Caco-2 (cell line): ENCODE measurements around the gene CCT7. TPM values are rescaled to one million over a fixed set of nuclear protein-coding genes. Genes with fewer than 3 reads are reported as not detected.

Experiments
- BruUV-seq: library from RNA; stranded (reverse); fragments of 400-500 nt; replicated peaks from 2 replicates; lab custom pipeline; 2021; lab: Mats Ljungman, UMichigan
- CTCF ChIA-PET: fragments of 300-600 bp; sonication (Branson Sonifier 250); formaldehyde crosslinking; loops from one replicate; lab custom pipeline; 2022; ENCODE audit warnings: antibody characterized with exemption; lab: Charles Lee
- POLR2A ChIA-PET: fragments of 300-600 bp; sonication (Branson Sonifier 250); formaldehyde crosslinking; loops from one replicate; lab custom pipeline; 2022; ENCODE audit warnings: antibody characterized with exemption; lab: Charles Lee
- DNase-seq, 2 experiments: peaks; one replicate each; pipeline versions ENCODE4 v3.0.0 to v3.0.0-alpha.2; 2020 to 2022
- H3K27me3 ChIP-seq: replicated peaks from 2 replicates; pipeline ENCODE4 v1.6.0; 2011; ENCODE audit warnings: low read length; ENCODE audit not compliant: control insufficient read depth, insufficient read depth
- H3K36me3 ChIP-seq: 2 replicates; pipeline ENCODE4 v1.5.1; 2011; ENCODE audit warnings: low read length; ENCODE audit not compliant: control insufficient read depth, insufficient read depth
- H3K4me1 ChIP-seq: fragments of 250-450 bp; sonication (Bioruptor Pico); 2 replicates; pipeline ENCODE4 v1.5.1; 2020; ENCODE audit warnings: mild to moderate bottlenecking
- H3K4me3 ChIP-seq: 2 replicates; pipeline ENCODE4 v1.5.1; 2011; ENCODE audit warnings: low read depth, mild to moderate bottlenecking, control low read depth, low read length
- H3K9me3 ChIP-seq: fragments of 250-450 bp; sonication (Bioruptor Pico); 2 replicates; pipeline ENCODE4 v1.5.1; 2020; ENCODE audit warnings: mild to moderate bottlenecking, moderate library complexity
- H3K27ac Mint-ChIP-seq: one replicate; pipeline ENCODE4 v1.8.0; 2022; ENCODE audit warnings: mixed read lengths; ENCODE audit not compliant: unreplicated experiment
- H3K27me3 Mint-ChIP-seq: one replicate; pipeline ENCODE4 v1.8.0; 2022; ENCODE audit warnings: mixed read lengths; ENCODE audit not compliant: insufficient read depth, unreplicated experiment
- H3K36me3 Mint-ChIP-seq: one replicate; pipeline ENCODE4 v1.8.0; 2022; ENCODE audit warnings: mild to moderate bottlenecking, mixed read lengths; ENCODE audit not compliant: insufficient read depth, unreplicated experiment
- H3K4me1 Mint-ChIP-seq: one replicate; pipeline ENCODE4 v1.8.0; 2022; ENCODE audit warnings: low read depth, mixed read lengths; ENCODE audit not compliant: unreplicated experiment
- H3K4me3 Mint-ChIP-seq: one replicate; pipeline ENCODE4 v1.8.0; 2022; ENCODE audit warnings: mild to moderate bottlenecking, moderate library complexity, mixed read lengths; ENCODE audit not compliant: unreplicated experiment
- H3K9me3 Mint-ChIP-seq: one replicate; pipeline ENCODE4 v1.8.0; 2022; ENCODE audit warnings: mixed read lengths; ENCODE audit not compliant: unreplicated experiment
- CTCF ChIP-seq, 2 experiments: fragments of 200-600 bp in 1 of 2; IDR thresholded peaks; 1 replicate in 1 of 2; 2 replicates in 1 of 2; pipeline versions ENCODE4 v1.5.1 to v1.8.0; 2011 to 2022; ENCODE audit warnings: antibody characterized with exemption in 1 of 2, control low read depth in 1 of 2, inconsistent platforms in 1 of 2, low read depth in 1 of 2, low read length in 1 of 2, mild to moderate bottlenecking in 1 of 2, moderate library complexity in 1 of 2; ENCODE audit not compliant: insufficient read depth in 1 of 2, severe bottlenecking in 1 of 2, unreplicated experiment in 1 of 2
- intact Hi-C: fragments of 100-400 bp; cut with micrococcal nuclease; formaldehyde crosslinking; loops from one replicate; pipeline ENCODE4 v1.10.0; 2022; ENCODE audit not compliant: unreplicated experiment
- total RNA-seq: library from RNA; stranded (reverse); gene quantifications from 2 replicates; pipeline ENCODE4 v1.2.3, GENCODE V29; 2022

The CCT7 gene
- total RNA-seq, 1 experiment from 2014 or later, result 450 TPM

- Histone ChIP-seq H3K4me3 (no peak overlapping the region), H3K4me1 (no peaks in the 10 kb centered on the region), H3K27me3 (no peaks in the 10 kb centered on the region), H3K36me3 (peaks cover 8% of the 10 kb centered on the region), H3K9me3 (no peaks in the 10 kb centered on the region)
- BruUV-seq, result no TSS peak
- H3K27ac Mint-ChIP-seq, result no peak overlapping the region
- POLR2A ChIA-PET, result no interaction called here
- no peaks in the 10 kb centered on the region for H3K9me3 Mint-ChIP-seq
- intact Hi-C loops, result no loop called here
- H3K4me3 Mint-ChIP-seq, result no peak overlapping the region
- no peak for DNase-seq
- no peak for TF ChIP-seq CTCF (IDR thresholded peaks at IDR 0.05; ENCODE audit: insufficient read depth in 1 of 2, low read depth in 1 of 2, low read length in 1 of 2, severe bottlenecking in 1 of 2, unreplicated experiment in 1 of 2)
- H3K36me3 Mint-ChIP-seq, result peaks cover 82% of the 10 kb centered on the region
- H3K27me3 Mint-ChIP-seq, result no peaks in the 10 kb centered on the region
- H3K4me1 Mint-ChIP-seq, result no peaks in the 10 kb centered on the region
- CTCF ChIA-PET, result no interaction called here
These were observed 19.3 kb downstream of the CCT7 start for GRCh38 chr2:73253400-73253799.

GRCh38 chr2:73253901-73254300 is 19.8 kb downstream of the CCT7 start:
- no peak overlapping the region for H3K4me3 Mint-ChIP-seq
- no peaks in the 10 kb centered on the region for H3K4me1 Mint-ChIP-seq
- no peaks in the 10 kb centered on the region for H3K27me3 Mint-ChIP-seq
- POLR2A ChIA-PET, result no interaction called here
- no peak overlapping the region for H3K4me3 ChIP-seq
- no peaks in the 10 kb centered on the region for H3K27me3 ChIP-seq
- CTCF ChIA-PET, result no interaction called here
- H3K36me3 Mint-ChIP-seq, result peaks cover 79% of the 10 kb centered on the region
- no peaks in the 10 kb centered on the region for H3K4me1 ChIP-seq
- no peak for TF ChIP-seq CTCF (IDR thresholded peaks at IDR 0.05; ENCODE audit: insufficient read depth in 1 of 2, low read depth in 1 of 2, low read length in 1 of 2, severe bottlenecking in 1 of 2, unreplicated experiment in 1 of 2)
- no peak for DNase-seq
- BruUV-seq, result no TSS peak
- no peak overlapping the region for H3K27ac Mint-ChIP-seq
- H3K9me3 ChIP-seq, result no peaks in the 10 kb centered on the region
- intact Hi-C loops, result no loop called here
- H3K36me3 ChIP-seq, result peaks cover 8% of the 10 kb centered on the region
- no peaks in the 10 kb centered on the region for H3K9me3 Mint-ChIP-seq

- H3K36me3 Mint-ChIP-seq, result peaks cover 78% of the 10 kb centered on the region
These were observed 20.4 kb downstream of the CCT7 start for GRCh38 chr2:73254343-73255006.

More at GRCh38 chr2:73254343-73255006, 20.4 kb downstream of the CCT7 start:
- intact Hi-C loops, result no loop called here
- CTCF ChIA-PET, result no interaction called here
- Mint-ChIP-seq H3K4me1 (no peaks in the 10 kb centered on the region), H3K9me3 (no peaks in the 10 kb centered on the region), H3K27ac (no peak overlapping the region), H3K27me3 (no peaks in the 10 kb centered on the region), H3K4me3 (no peak overlapping the region)
- POLR2A ChIA-PET, result interaction anchor here (0.7 kb wide), 1 partner anchor 1206 kb away, joined by 4 read pairs; no protein-coding TSS in a partner anchor
- no peaks in the 10 kb centered on the region for H3K9me3 ChIP-seq
- BruUV-seq, result no TSS peak
- peaks cover 8% of the 10 kb centered on the region for H3K36me3 ChIP-seq
- no peaks in the 10 kb centered on the region for H3K4me1 ChIP-seq
- no peak overlapping the region for H3K4me3 ChIP-seq
- TF ChIP-seq CTCF (IDR thresholded peaks at IDR 0.05; ENCODE audit: insufficient read depth in 1 of 2, low read depth in 1 of 2, low read length in 1 of 2, severe bottlenecking in 1 of 2, unreplicated experiment in 1 of 2), result no peak
- DNase-seq, result no peak
- H3K27me3 ChIP-seq, result no peaks in the 10 kb centered on the region
